Upper lobe of left lung (tissue), 6 donors: ENCODE data around the gene RUFY3. TPM values are rescaled to one million over a fixed set of nuclear protein-coding genes. Genes with fewer than 3 reads are reported as not detected.
"Not testable (repeated sequence)": the region's sequence is repeated elsewhere in the genome, so short reads cannot be mapped to it uniquely, and the experiment has no call there.

ENCODE experiments used
- ATAC-seq, 2 donors: fragments of 200-7000 bp; cut with Tn5 transposase; one replicate each; pipeline ENCODE4 v1.9.1; 2022; ENCODE audit warnings: mild to moderate bottlenecking in 2 of 2, moderate library complexity in 2 of 2; ENCODE audit not compliant: low FRiP score in 2 of 2
- DNase-seq, 2 donors: peaks; one replicate each; pipeline ENCODE4 v3.0.0-alpha.2; 2019 to 2020
- H3K27ac ChIP-seq, 4 donors: fragments of 200-600 bp; sonication (generic); one replicate each; pipeline ENCODE4 v1.5.1; 2016 to 2019
- H3K27me3 ChIP-seq, 4 donors: fragments of 200-600 bp; sonication (generic); one replicate each; pipeline ENCODE4 v1.5.1; 2017 to 2019
- H3K36me3 ChIP-seq, 4 donors: fragments of 200-600 bp; sonication (generic); one replicate each; pipeline ENCODE4 v1.5.1; 2016 to 2019
- H3K4me1 ChIP-seq, 4 donors: fragments of 200-600 bp; sonication (generic); one replicate each; pipeline ENCODE4 v1.5.1; 2018 to 2019
- H3K4me3 ChIP-seq, 4 donors: fragments of 200-600 bp; sonication (generic); one replicate each; pipeline ENCODE4 v1.5.1; 2017 to 2019; ENCODE audit warnings: mild to moderate bottlenecking in 2 of 4, moderate library complexity in 1 of 4
- H3K9me3 ChIP-seq, 4 donors: fragments of 200-600 bp; sonication (generic); one replicate each; pipeline ENCODE4 v1.5.1; 2018 to 2019
- EP300 ChIP-seq, 4 donors: sonication (generic); formaldehyde crosslinking; IDR thresholded peaks; one replicate each; pipeline ENCODE4 v1.5.1; 2017; ENCODE audit warnings: antibody characterized with exemption in 4 of 4, control low read depth in 2 of 4
- POLR2A ChIP-seq, 4 donors: fragments of 450-650 bp; IDR thresholded peaks; one replicate each; pipeline ENCODE4 v1.5.1; 2016 to 2017; ENCODE audit warnings: antibody characterized with exemption in 4 of 4, mild to moderate bottlenecking in 2 of 4
- POLR2AphosphoS5 ChIP-seq, 2 donors: sonication (generic); formaldehyde crosslinking; IDR thresholded peaks; one replicate each; pipeline ENCODE4 v1.5.1; 2017; ENCODE audit warnings: antibody characterized with exemption in 2 of 2
- WGBS, 2 donors: methylation state at CpG; one replicate each; pipeline ENCODE4 v1.1.5; 2017 to 2018; 5-methylcytosine and 5-hydroxymethylcytosine counted together
- total RNA-seq, 6 donors: library from RNA; depleted of rRNA in 4 of 6; stranded (reverse); fragments of >200 nt in 4 of 6; gene quantifications; one replicate each; pipeline versions ENCODE4 v1.1.0 to v1.2.1, GENCODE V29; 2016 to 2021
- TF ChIP-seq, protein P1 (sequence below), 6 experiments: fragments of 450-650 bp in 4 of 6; fragments of 200-600 bp in 2 of 6; sonication (generic) in 2 of 6; IDR thresholded peaks; one replicate each; pipeline ENCODE4 v1.5.1; 2016 to 2019; ENCODE audit warnings: antibody characterized with exemption in 6 of 6
- donor health status: DM: no; HTN: no; CAD: no; lungs with moderate emphysema.
- donor health status: DM: no; HTN: yes; CAD: no; lungs with severe emphysema.

RUFY3 gene
- total RNA-seq, 6 donors from 2014 or later = 65.1 to 161 (median 80.8) TPM

GRCh38 chr4:70728091-70728490 lies 6.3 kb downstream of the RUFY3 start:
- no peaks in the 10 kb centered on the region for H3K36me3 ChIP-seq
- DNase-seq = peak in 1 of 2 donors; percentile 44
- no peaks in the 10 kb centered on the region for H3K4me1 ChIP-seq
- H3K9me3 ChIP-seq = no peaks in the 10 kb centered on the region
- H3K27ac ChIP-seq = no peak overlapping the region
- peak in 1 of 2 donors; percentile 37 for ATAC-seq
- no peaks in the 10 kb centered on the region for H3K27me3 ChIP-seq
- 55 to 74% methylated on average over 11 of the region's 11 CpGs for WGBS, 2 donors
- TF ChIP-seq POLR2A (IDR thresholded peaks at IDR 0.05) = no peak
- no peak for TF ChIP-seq EP300 (IDR thresholded peaks at IDR 0.05)
- TF ChIP-seq POLR2AphosphoS5 (IDR thresholded peaks at IDR 0.05) = no peak
- TF ChIP-seq, protein P1, sequence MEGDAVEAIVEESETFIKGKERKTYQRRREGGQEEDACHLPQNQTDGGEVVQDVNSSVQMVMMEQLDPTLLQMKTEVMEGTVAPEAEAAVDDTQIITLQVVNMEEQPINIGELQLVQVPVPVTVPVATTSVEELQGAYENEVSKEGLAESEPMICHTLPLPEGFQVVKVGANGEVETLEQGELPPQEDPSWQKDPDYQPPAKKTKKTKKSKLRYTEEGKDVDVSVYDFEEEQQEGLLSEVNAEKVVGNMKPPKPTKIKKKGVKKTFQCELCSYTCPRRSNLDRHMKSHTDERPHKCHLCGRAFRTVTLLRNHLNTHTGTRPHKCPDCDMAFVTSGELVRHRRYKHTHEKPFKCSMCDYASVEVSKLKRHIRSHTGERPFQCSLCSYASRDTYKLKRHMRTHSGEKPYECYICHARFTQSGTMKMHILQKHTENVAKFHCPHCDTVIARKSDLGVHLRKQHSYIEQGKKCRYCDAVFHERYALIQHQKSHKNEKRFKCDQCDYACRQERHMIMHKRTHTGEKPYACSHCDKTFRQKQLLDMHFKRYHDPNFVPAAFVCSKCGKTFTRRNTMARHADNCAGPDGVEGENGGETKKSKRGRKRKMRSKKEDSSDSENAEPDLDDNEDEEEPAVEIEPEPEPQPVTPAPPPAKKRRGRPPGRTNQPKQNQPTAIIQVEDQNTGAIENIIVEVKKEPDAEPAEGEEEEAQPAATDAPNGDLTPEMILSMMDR (IDR thresholded peaks at IDR 0.05) = no peak
- no peak overlapping the region for H3K4me3 ChIP-seq

- DNase-seq, H3K27me3 ChIP-seq, H3K9me3 ChIP-seq, H3K27ac ChIP-seq, ATAC-seq, H3K4me3 ChIP-seq, H3K36me3 ChIP-seq: not testable (repeated sequence)
- WGBS, 2 donors = 95 to 98% methylated on average over 9 of the region's 9 CpGs
- peaks cover 21 to 37% (median 27%) of the 10 kb centered on the region in 4 donors for H3K4me1 ChIP-seq
Observed at GRCh38 chr4:70732878-70733277, 11.1 kb downstream of the RUFY3 start.

GRCh38 chr4:70734168-70734954 lies 12.6 kb downstream of the RUFY3 start:
- Histone ChIP-seq H3K36me3 (no peaks in the 10 kb centered on the region), H3K4me1 (peaks cover 28 to 37% (median 28%) of the 10 kb centered on the region in 4 donors), H3K4me3 (peak overlapping the region in 3 of 4 donors; percentile 28 to 44 (median 44)), H3K27ac (peak overlapping the region; percentile 66 to 84 (median 78)), H3K9me3 (no peaks in the 10 kb centered on the region), H3K27me3 (no peaks in the 10 kb centered on the region)
- ATAC-seq (peak; percentile 79 to 90), DNase-seq (no peak)
- TF ChIP-seq POLR2AphosphoS5 (IDR thresholded peaks at IDR 0.05) (no peak), POLR2A (IDR thresholded peaks at IDR 0.05) (no peak), EP300 (IDR thresholded peaks at IDR 0.05) (no peak)
- TF ChIP-seq, protein P1 (IDR thresholded peaks at IDR 0.05) = no peak
- WGBS, 2 donors = 1 to 2% methylated on average over 5 of the region's 5 CpGs

DNA sequence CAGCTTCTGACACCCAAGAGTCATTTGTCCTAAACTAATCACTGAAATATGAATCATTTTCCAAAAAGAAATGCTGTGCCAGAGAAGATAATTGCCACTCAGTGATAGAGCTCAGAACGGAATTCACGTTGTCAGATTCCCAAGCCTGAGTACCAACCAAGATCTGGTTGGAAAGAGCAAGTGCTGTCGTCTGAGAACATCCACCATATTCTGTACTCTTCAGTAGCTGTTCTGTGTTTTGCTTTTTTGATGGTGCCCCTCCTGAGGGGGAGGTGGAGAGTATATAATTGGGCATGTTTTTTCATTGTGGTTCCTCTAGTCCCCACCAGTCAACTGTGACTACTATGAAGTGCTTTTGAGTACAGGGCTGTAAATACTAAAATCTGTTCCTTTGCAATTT lies 13.2 kb downstream of the RUFY3 start:
- Histone ChIP-seq H3K4me1 (peaks cover 28 to 37% (median 29%) of the 10 kb centered on the region in 4 donors), H3K4me3 (peak overlapping the region in 3 of 4 donors; percentile 28 to 44 (median 44)), H3K27me3 (no peaks in the 10 kb centered on the region), H3K9me3 (no peaks in the 10 kb centered on the region), H3K36me3 (no peaks in the 10 kb centered on the region), H3K27ac (peak overlapping the region; percentile 66 to 84 (median 78))
- ATAC-seq (peak in 1 of 2 donors; percentile 26), DNase-seq (no peak)
- no peak for TF ChIP-seq POLR2AphosphoS5 (IDR thresholded peaks at IDR 0.05)
- TF ChIP-seq, protein P1 (IDR thresholded peaks at IDR 0.05) = no peak
- no peak for TF ChIP-seq POLR2A (IDR thresholded peaks at IDR 0.05)
- WGBS, 2 donors = 9 to 10% methylated on average over 3 of the region's 3 CpGs

DNA sequence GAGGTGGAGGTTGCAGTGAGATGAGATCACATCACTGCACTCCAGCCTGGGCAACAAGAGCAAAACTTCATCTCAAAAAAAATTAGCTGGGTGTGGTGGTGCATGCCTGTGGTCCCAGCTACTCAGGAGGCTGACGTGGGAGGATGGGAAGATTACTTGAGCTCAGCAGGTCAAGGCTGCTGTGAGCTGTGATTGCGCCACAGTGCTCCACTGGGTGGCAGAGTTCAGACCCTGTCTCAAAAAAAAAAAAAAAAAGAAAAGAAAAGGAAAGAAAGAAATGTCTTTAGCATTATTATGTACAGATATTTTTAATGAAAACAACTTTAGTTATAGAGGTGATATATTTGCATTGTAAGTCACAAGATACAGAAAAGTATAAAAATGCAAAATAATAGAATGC lies 14.2 kb downstream of the RUFY3 start:
- WGBS, 2 donors = 49 to 52% methylated on average over 2 of the region's 2 CpGs
- not testable (repeated sequence) for H3K4me3 ChIP-seq, H3K27me3 ChIP-seq, H3K9me3 ChIP-seq, H3K36me3 ChIP-seq
- DNase-seq = peak in 1 of 2 donors; percentile 82
- ATAC-seq = peak; percentile 68 to 73
- Histone ChIP-seq H3K27ac (peak overlapping the region in 3 of 4 donors; percentile 75 to 84 (median 80)), H3K4me1 (peaks cover 31 to 40% (median 36%) of the 10 kb centered on the region in 4 donors)
- TF ChIP-seq, protein P1 (IDR thresholded peaks at IDR 0.05) = peak in 1 of 6 experiments; percentile 8
